NCI-H345 treated with DMSO at 0.1 percent for 48 hours (cell line): ENCODE measurements around the gene ANP32D.
"Not testable (repeated sequence)": the region's sequence is repeated elsewhere in the genome, so short reads cannot be mapped to it uniquely, and the experiment has no call there.

Experiments
- DNase-seq: peaks from one replicate; lab custom pipeline; 2025; ENCODE audit not compliant: unreplicated experiment; lab: John Stamatoyannopoulos, UW

The ANP32D gene

DNA sequence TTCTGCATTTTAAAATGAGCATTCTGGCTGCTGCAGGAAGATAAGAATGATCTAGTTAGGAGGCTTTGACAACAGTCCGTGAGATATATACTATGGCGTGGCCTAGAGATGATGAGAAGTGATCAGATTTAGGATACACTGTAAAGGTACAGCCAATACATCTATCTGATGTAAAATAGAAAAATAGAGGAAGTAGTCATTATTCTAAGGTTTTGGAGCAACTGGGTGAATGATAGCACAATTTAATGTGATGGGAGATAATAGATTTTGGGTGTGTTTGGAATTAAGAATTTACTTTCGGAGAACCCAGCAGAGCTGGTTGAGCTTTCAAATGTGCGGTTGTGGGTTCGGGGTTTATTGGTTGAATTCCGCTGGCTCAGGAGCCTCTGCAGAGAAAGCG is at the start of gene ANP32D:
ANP32D (plus strand) TSS at position 301 of the 400 bp plus-strand sequence. CDS start 106 bp downstream, outside the sequence.
- no peak for DNase-seq

- no peak for DNase-seq
Observed at GRCh38 chr12:48423171-48423570, 49.2 kb upstream of the ANP32D start.

DNA sequence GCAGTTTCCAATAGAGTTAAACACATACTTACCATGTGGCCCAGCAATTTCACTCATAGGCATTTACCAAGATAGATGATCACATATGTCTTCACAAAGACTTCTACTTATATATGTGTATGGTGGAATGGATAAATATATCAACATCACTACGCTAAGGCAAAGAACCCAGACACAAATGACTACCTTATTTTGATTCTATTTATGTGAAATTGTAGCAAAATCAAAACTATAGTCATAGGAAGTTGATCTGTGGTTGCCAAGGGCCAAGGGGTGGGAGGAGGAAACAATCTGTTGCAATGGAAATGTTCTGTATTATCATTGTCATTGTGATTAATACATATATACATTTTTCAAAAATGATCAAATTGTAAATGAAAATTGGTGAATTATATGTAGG is 47.7 kb upstream of the ANP32D start:
- no peak for DNase-seq

DNA sequence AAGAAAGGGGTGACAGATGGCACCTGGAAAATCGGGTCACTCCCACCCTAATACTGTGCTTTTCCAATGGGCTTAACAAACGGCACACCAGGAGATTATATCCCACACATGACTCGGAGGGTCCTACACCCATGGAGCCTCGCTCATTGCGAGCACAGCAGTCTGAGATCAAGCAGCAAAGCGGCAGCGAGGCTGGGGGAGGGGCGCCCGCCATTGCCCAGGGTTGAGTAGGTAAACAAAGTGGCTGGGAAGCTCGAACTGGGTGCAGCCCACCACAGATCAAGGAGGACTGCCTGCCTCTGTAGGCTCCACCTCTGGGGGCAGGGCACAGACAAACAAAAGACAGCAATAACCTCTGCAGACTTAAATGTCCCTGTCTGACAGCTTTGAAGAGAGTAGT is 38.3 kb upstream of the ANP32D start:
- DNase-seq, result not testable (repeated sequence)

DNA sequence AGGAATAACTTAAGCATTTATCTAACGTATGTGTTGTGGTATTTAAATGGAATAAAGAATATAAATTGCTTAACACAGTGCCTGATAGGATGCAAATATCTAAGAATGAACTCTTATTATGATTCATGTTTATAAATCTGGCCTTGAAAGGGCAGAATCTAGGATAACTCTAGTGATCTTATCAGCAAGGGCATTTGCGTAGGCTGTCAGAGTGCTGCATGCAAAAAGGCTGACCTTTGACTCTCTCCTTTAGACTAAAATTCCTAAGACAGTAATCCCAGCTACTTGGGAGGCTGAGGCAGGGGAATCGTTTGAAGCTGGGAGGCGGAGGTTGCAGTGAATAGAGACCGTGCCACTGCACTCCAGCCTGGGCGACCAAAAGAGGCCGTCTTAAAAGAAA is 31.3 kb upstream of the ANP32D start:
- no peak for DNase-seq

DNA sequence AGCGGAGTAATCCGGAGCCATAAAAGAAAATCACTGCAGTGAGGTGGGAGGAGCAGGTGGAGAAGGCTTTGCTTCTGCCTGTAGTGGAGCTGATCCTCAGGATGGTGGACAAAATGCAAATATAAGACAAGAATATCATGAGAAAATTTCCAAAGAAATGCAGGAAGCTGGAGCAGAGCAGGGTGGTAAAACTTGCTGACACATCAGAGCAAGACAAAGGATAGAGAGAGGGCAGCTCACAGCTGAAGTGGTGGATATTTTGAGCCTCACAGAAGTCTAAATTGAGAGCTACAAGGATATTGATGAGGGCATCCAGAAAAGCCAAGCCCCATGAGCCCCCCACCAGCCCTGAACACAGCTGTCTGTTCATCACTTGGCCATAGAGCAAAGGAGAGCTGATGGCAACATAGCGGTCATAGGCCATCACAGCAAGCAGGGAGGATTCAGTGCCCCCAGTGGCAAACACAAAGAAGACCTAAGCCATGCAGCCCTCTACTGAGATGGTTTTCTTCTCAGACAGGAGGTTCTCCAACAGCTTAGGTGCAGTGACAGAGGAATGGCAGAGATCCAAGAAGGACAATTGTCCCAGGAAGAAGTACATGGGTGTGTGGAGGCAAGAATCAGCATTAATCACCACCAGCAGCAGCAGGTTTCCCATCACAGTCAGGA is 30.0 kb upstream of the ANP32D start:
- no peak for DNase-seq

DNA sequence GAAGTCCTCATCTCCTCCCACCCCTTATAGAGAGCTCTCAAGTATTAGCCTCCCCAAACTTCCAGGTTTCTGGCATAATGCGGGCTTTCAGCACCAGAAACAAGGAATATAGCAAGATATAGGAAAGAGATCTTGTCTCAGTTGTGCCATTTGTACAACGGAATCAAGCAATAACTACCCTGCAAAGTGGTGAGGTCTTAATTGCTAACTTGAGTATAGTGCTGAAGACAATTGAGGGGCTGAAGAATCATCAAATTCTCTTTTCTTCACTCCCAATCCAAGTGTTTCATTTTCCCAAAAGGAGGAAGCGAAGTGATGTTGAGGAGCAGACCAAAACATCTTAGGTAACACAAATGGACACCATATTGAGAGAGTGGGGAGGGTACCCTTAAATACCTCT is 26.8 kb upstream of the ANP32D start:
- no peak for DNase-seq

- no peak for DNase-seq
Observed at GRCh38 chr12:48446161-48446776, 26.1 kb upstream of the ANP32D start.

- DNase-seq, result no peak
Observed at GRCh38 chr12:48447755-48448154, 24.6 kb upstream of the ANP32D start.

DNA sequence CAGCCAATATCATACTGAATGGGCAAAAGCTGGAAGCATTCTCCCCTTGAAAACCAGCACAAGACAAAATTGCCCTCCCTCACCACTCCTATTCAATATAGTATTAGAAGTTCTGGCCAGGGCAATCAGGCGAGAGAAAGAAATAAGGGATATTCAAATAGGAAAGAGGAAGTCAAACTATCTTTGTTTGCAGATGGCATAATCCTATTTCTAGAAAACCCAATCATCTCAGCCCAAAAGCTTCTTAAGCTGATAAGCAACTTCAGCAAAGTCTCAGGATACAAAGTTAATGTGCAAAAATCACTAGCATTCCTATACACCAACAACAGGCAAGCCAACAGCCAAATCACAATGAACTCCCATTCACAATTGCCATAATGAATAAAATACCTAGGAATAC is 21.0 kb upstream of the ANP32D start:
- DNase-seq, result no peak

DNA sequence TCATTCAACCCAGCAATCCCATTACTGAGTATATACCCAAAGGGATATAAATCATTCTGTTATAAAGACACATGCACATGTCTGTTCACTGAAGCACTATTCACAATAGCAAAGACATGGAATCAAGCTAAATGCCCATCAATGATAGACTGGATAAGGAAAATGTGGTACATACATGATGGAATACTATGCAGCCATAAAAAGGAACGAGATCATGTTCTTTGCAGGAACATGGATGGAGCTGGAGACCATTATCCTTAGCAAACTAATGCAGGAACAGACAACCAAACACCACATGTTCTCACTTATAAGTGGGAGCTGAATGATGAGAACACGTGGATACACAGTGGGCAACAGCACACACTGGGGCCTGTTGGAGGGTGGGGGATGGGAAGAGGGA is 19.4 kb upstream of the ANP32D start:
- DNase-seq, result not testable (repeated sequence)

- no peak for DNase-seq
Observed at GRCh38 chr12:48454667-48455066, 17.7 kb upstream of the ANP32D start.

DNA sequence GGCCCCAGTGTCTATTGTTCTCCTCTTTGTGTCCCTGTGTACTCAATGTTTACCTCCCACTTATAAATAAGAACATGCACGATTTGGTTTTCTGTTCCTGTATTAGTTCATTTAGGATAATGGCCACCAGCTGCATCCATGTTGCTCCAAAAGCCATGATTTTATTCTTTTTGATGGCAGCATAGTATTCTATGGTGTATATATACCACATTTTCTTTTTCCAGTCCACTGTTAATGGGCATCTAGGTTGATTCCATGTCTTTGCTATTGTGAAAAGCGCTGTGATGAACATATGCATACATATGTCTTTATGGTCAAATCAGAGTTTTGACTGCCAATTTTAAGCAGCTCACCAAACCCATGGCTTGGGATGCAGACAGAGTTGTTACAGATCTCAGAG is 17.2 kb upstream of the ANP32D start:
- no peak for DNase-seq

DNA sequence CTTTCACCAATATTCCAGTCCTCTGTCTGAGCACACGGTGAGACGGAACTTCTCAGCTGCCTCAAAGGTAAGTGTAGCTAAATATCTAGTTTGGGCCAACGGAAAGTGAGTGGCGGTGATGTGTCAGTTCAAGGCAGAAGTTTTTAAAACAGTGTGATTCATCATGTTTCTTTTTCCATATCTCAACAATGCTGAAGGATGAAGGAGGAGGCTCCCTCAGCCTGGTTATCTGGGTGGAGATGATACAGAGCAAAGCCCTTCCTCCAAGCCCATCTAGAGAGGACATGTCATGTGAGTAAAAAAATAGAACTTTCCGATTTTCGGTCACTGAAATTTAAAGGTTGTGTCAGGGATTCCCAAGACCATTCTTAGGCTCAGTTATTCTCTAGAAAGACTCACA is 13.1 kb upstream of the ANP32D start:
- no peak for DNase-seq

DNA sequence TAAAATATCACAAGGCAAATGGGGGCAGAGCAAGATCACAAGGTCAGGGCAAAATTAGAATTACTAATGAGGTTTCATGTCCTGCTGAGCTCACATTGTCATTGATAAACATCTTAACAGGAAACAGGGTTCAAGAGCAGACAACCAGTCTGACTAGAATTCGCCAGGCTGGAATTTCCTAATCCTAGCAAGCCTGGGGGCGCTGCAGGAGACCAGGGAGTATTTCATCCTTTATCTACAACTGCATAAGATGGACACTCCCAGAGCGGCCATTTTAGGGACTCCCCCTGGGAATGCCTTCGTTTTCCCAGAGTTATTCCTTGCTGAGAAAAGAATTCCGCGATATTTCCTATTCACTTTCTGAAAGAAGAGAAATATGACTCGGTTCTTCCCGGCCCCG is 3.3 kb upstream of the ANP32D start:
- DNase-seq, result not testable (repeated sequence)

DNA sequence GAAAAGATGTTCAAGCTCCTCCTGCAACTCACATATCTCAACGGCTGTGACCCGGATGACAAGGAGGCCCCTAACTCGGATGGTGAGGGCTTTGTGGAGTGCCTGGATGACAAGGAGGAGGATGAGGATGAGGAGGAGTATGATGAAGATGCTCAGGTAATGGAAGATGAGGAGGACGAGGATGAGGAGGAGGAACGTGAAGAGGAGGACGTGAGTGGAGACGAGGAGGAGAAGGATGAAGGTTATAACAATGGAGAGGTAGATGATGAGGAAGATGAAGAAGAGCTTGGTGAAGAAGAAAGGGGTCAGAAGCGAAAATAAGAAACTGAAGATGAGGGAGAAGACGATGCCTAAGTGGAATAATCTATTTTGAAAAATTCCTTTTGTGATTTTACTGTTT is 702 bp downstream of the ANP32D start:
- DNase-seq, result no peak

DNA sequence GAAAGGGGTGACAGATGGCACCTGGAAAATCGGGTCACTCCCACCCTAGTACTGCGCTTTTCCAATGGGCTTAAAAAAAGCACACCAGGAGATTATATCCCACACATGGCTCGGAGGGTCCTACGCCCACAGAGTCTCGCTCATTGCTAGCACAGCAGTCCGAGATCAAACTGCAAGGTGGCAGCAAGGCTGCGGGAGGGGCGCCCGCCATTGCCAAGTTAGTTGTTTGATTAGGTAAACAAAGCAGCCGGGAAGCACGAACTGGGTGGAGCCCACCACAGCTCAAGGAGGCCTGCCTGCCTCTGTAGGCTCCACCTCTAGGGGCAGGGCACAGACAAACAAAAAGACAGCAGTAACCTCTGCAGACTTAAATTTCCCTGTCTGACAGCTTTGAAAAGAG is 2.1 kb downstream of the ANP32D start:
- not testable (repeated sequence) for DNase-seq

- DNase-seq, result no peak
Observed at GRCh38 chr12:48482198-48482597, 9.8 kb downstream of the ANP32D start, which contains the start of gene C12orf54. C12orf54 (plus strand) TSS chr12:48482498; CDS start chr12:48483297, 799 bp downstream.

DNA sequence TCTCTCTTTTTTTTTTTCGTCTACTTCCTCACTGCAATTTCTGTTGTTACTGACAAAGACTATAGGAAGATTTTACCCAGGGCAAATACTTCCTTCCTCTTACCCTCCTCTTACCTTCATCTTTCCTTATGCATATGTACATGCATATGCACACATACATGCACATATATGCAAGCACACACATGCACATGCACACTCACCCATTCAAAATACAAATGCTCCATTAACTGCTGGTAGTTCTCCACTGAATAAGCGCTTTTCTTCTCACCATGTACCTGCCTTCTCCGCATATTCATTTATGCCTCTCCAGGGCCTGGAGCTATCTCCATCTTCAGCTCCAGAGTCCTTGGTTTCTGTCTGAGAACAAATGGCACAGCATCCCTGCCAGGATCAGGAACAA is 10.6 kb downstream of the ANP32D start:
- no peak for DNase-seq

GRCh38 chr12:48486261-48486660 is 13.9 kb downstream of the ANP32D start:
- no peak for DNase-seq

DNA sequence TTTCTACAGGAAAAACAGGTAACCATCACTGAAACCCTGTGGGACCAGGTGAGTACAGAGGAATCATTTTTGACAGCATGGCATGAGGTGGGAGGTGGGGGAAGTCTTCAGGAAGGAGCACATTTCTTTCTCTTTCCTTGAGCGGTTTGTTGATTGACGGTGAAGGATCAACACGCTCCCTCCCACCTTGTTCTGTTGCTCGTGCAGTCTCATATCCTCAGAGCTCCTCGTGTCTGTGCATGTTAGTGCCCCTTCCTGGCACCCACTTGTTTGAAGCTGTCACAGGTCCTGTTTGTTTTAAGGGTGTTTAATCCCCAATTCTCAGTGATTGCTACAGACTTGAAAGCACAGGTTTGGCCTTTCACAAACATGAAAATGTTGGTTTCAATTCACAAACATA is 14.3 kb downstream of the ANP32D start:
- no peak for DNase-seq

- DNase-seq, result no peak
Observed at GRCh38 chr12:48489012-48489411, 16.7 kb downstream of the ANP32D start.

GRCh38 chr12:48489456-48489855 is 17.1 kb downstream of the ANP32D start:
- not testable (repeated sequence) for DNase-seq
